Large intestine (tissue), 3 donors: ENCODE results near the gene PCDH20. TPM values are rescaled to one million over a fixed set of nuclear protein-coding genes. Genes with fewer than 3 reads are reported as not detected.
"Not testable (repeated sequence)": the region's sequence is repeated elsewhere in the genome, so short reads cannot be mapped to it uniquely, and the experiment has no call there.

ENCODE experiments used
- DNase-seq, 2 donors: peaks; one replicate each; pipeline versions ENCODE4 v3.0.0 to v3.0.0-alpha.2; 2013
- H3K27ac ChIP-seq: one replicate; pipeline ENCODE4 v1.5.1; 2013; ENCODE audit warnings: low read length
- H3K27me3 ChIP-seq: 2 replicates; pipeline ENCODE4 v1.6.1; 2013; ENCODE audit warnings: low read length; ENCODE audit not compliant: control insufficient read depth, insufficient read depth
- H3K36me3 ChIP-seq: 2 replicates; pipeline ENCODE4 v1.6.1; 2013; ENCODE audit warnings: low read length; ENCODE audit not compliant: control insufficient read depth, insufficient read depth
- H3K4me1 ChIP-seq: one replicate; pipeline ENCODE4 v1.6.1; 2013; ENCODE audit warnings: low read length; ENCODE audit not compliant: control insufficient read depth, insufficient read depth
- H3K4me3 ChIP-seq: one replicate; pipeline ENCODE4 v1.5.1; 2013; ENCODE audit warnings: low read length
- H3K9me3 ChIP-seq: one replicate; pipeline ENCODE4 v1.6.1; 2013; ENCODE audit warnings: mild to moderate bottlenecking, low read depth, low read length, moderate library complexity; ENCODE audit not compliant: control insufficient read depth
- WGBS: methylation state at CpG from one replicate; pipeline ENCODE4 v1.1.5; 2013; ENCODE audit warnings: low lambda C conversion rate; ENCODE audit not compliant: insufficient coverage; 5-methylcytosine and 5-hydroxymethylcytosine counted together
- polyA plus RNA-seq: library from polyadenylated mRNA; unstranded; fragments of 120-200 nt; gene quantifications from one replicate; pipeline ENCODE4 v1.2.1, GENCODE V29; 2013

PCDH20 gene
- polyA plus RNA-seq, 1 donor = 9.2 TPM

GRCh38 chr13:61410669-61411297 lies 4.9 kb downstream of the PCDH20 start:
- Histone ChIP-seq H3K4me1 (peaks cover 8% of the 10 kb centered on the region), H3K4me3 (no peak overlapping the region), H3K36me3 (no peaks in the 10 kb centered on the region), H3K9me3 (no peaks in the 10 kb centered on the region), H3K27me3 (peaks cover 11% of the 10 kb centered on the region), H3K27ac (no peak overlapping the region)
- no peak for DNase-seq
- 100% methylated on average over 1 of the region's 1 CpG for WGBS

- no peak overlapping the region for H3K27ac ChIP-seq
- H3K27me3 ChIP-seq = peaks cover 11% of the 10 kb centered on the region
- H3K4me3 ChIP-seq = no peak overlapping the region
- WGBS = 60% methylated on average over 2 of the region's 2 CpGs
- H3K36me3 ChIP-seq = no peaks in the 10 kb centered on the region
- DNase-seq = no peak
- peaks cover 8% of the 10 kb centered on the region for H3K4me1 ChIP-seq
- H3K9me3 ChIP-seq = no peaks in the 10 kb centered on the region
Observed at GRCh38 chr13:61410266-61410665, 5.4 kb downstream of the PCDH20 start.

GRCh38 chr13:61408571-61408970 lies 7.1 kb downstream of the PCDH20 start:
- peaks cover 7% of the 10 kb centered on the region for H3K27me3 ChIP-seq
- peaks cover 5% of the 10 kb centered on the region for H3K4me1 ChIP-seq
- H3K4me3 ChIP-seq = no peak overlapping the region
- no peaks in the 10 kb centered on the region for H3K36me3 ChIP-seq
- no peak overlapping the region for H3K27ac ChIP-seq
- DNase-seq = no peak
- 0% methylated on average over 1 of the region's 1 CpG for WGBS
- H3K9me3 ChIP-seq = no peaks in the 10 kb centered on the region

- H3K36me3 ChIP-seq = no peaks in the 10 kb centered on the region
- no peak overlapping the region for H3K27ac ChIP-seq
- 83% methylated on average over 1 of the region's 1 CpG for WGBS
- no peaks in the 10 kb centered on the region for H3K4me1 ChIP-seq
- H3K9me3 ChIP-seq = no peaks in the 10 kb centered on the region
- H3K27me3 ChIP-seq = no peaks in the 10 kb centered on the region
- no peak for DNase-seq
- no peak overlapping the region for H3K4me3 ChIP-seq
Observed at GRCh38 chr13:61406275-61406674, 9.4 kb downstream of the PCDH20 start.

- Histone ChIP-seq H3K4me1 (no peaks in the 10 kb centered on the region), H3K9me3 (no peaks in the 10 kb centered on the region), H3K4me3 (no peak overlapping the region), H3K27ac (no peak overlapping the region), H3K27me3 (no peaks in the 10 kb centered on the region), H3K36me3 (no peaks in the 10 kb centered on the region)
- DNase-seq = no peak
Observed at GRCh38 chr13:61396121-61396520, 19.5 kb downstream of the PCDH20 start.

GRCh38 chr13:61391426-61391825 lies 24.2 kb downstream of the PCDH20 start:
- Histone ChIP-seq H3K4me1 (no peaks in the 10 kb centered on the region), H3K36me3 (no peaks in the 10 kb centered on the region), H3K27ac (no peak overlapping the region), H3K4me3 (no peak overlapping the region), H3K27me3 (no peaks in the 10 kb centered on the region), H3K9me3 (no peaks in the 10 kb centered on the region)
- DNase-seq = no peak
- 83% methylated on average over 3 of the region's 7 CpGs for WGBS

- no peaks in the 10 kb centered on the region for H3K36me3 ChIP-seq
- H3K27ac ChIP-seq = no peak overlapping the region
- no peaks in the 10 kb centered on the region for H3K27me3 ChIP-seq
- H3K9me3 ChIP-seq = no peaks in the 10 kb centered on the region
- DNase-seq = no peak
- 100% methylated on average over 1 of the region's 3 CpGs for WGBS
- no peak overlapping the region for H3K4me3 ChIP-seq
- no peaks in the 10 kb centered on the region for H3K4me1 ChIP-seq
Observed at GRCh38 chr13:61387694-61388093, 28.0 kb downstream of the PCDH20 start.

GRCh38 chr13:61383111-61383510 lies 32.5 kb downstream of the PCDH20 start:
- 80% methylated on average over 2 of the region's 2 CpGs for WGBS
- Histone ChIP-seq H3K4me1 (no peaks in the 10 kb centered on the region), H3K4me3 (no peak overlapping the region), H3K27me3 (no peaks in the 10 kb centered on the region), H3K9me3 (no peaks in the 10 kb centered on the region), H3K36me3 (no peaks in the 10 kb centered on the region), H3K27ac (no peak overlapping the region)
- DNase-seq = no peak

- H3K4me3 ChIP-seq = no peak overlapping the region
- H3K36me3 ChIP-seq = no peaks in the 10 kb centered on the region
- no peaks in the 10 kb centered on the region for H3K4me1 ChIP-seq
- no peak for DNase-seq
- no peaks in the 10 kb centered on the region for H3K9me3 ChIP-seq
- 82% methylated on average over 2 of the region's 3 CpGs for WGBS
- no peaks in the 10 kb centered on the region for H3K27me3 ChIP-seq
- no peak overlapping the region for H3K27ac ChIP-seq
Observed at GRCh38 chr13:61370520-61370919, 45.1 kb downstream of the PCDH20 start.

GRCh38 chr13:61364690-61365089 lies 51.0 kb downstream of the PCDH20 start:
- WGBS = no CpG with 5 or more reads among the region's 5 CpGs
- not testable (repeated sequence) for H3K9me3 ChIP-seq, DNase-seq, H3K27ac ChIP-seq, H3K4me3 ChIP-seq, H3K4me1 ChIP-seq, H3K27me3 ChIP-seq, H3K36me3 ChIP-seq

GRCh38 chr13:61362522-61362921 lies 53.1 kb downstream of the PCDH20 start:
- Histone ChIP-seq H3K36me3 (no peaks in the 10 kb centered on the region), H3K9me3 (no peaks in the 10 kb centered on the region), H3K4me3 (no peak overlapping the region), H3K4me1 (no peaks in the 10 kb centered on the region), H3K27me3 (no peaks in the 10 kb centered on the region), H3K27ac (no peak overlapping the region)
- DNase-seq = no peak
